ENCODE measurements around the gene TOMT.

DNA sequence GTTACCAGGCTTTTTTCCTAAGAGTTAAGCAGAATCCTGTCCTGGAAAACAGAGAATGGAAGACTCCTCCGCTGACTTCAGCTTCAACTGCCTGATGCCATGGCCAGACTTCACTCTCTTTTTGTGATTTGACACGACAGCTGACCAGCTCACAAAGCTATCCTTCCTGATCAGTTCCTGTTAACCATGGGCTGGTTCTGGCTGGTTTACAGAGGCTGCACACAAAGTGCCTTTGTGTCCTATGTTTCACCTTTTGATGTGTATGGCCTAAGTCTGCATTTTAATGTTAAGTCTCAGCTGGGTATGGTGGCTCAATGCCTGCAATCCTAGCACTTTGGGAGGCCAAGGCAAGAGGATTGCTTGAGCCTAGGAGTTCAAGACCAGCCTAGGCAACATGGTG is 40.9 kb downstream of the TOMT start:
- TF ChIP-seq ZFP3 (CRISPR knock-in tag; IDR thresholded peaks at IDR 0.05) (no peak), PPARA (CRISPR knock-in tag; IDR thresholded peaks at IDR 0.05; ENCODE audit: borderline replicate concordance) (no peak), ZFP30 (CRISPR knock-in tag; IDR thresholded peaks at IDR 0.05) (no peak), TOX (CRISPR knock-in tag; IDR thresholded peaks at IDR 0.05; ENCODE audit: borderline replicate concordance) (no peak), OSR1 (CRISPR knock-in tag; IDR thresholded peaks at IDR 0.05) (no peak), RARB (CRISPR knock-in tag; IDR thresholded peaks at IDR 0.05) (no peak), ARNTL (CRISPR knock-in tag; IDR thresholded peaks at IDR 0.05; ENCODE audit: borderline replicate concordance, low read depth) (no peak), TCF4 (CRISPR knock-in tag; IDR thresholded peaks at IDR 0.05; ENCODE audit: borderline replicate concordance) (no peak), ZC3H10 (CRISPR knock-in tag; IDR thresholded peaks at IDR 0.05) (no peak)
- TF ChIP-seq, protein P1, sequence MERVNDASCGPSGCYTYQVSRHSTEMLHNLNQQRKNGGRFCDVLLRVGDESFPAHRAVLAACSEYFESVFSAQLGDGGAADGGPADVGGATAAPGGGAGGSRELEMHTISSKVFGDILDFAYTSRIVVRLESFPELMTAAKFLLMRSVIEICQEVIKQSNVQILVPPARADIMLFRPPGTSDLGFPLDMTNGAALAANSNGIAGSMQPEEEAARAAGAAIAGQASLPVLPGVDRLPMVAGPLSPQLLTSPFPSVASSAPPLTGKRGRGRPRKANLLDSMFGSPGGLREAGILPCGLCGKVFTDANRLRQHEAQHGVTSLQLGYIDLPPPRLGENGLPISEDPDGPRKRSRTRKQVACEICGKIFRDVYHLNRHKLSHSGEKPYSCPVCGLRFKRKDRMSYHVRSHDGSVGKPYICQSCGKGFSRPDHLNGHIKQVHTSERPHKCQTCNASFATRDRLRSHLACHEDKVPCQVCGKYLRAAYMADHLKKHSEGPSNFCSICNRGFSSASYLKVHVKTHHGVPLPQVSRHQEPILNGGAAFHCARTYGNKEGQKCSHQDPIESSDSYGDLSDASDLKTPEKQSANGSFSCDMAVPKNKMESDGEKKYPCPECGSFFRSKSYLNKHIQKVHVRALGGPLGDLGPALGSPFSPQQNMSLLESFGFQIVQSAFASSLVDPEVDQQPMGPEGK (CRISPR knock-in tag; IDR thresholded peaks at IDR 0.05; ENCODE audit: borderline replicate concordance), result no peak
- TF ChIP-seq, protein P2, sequence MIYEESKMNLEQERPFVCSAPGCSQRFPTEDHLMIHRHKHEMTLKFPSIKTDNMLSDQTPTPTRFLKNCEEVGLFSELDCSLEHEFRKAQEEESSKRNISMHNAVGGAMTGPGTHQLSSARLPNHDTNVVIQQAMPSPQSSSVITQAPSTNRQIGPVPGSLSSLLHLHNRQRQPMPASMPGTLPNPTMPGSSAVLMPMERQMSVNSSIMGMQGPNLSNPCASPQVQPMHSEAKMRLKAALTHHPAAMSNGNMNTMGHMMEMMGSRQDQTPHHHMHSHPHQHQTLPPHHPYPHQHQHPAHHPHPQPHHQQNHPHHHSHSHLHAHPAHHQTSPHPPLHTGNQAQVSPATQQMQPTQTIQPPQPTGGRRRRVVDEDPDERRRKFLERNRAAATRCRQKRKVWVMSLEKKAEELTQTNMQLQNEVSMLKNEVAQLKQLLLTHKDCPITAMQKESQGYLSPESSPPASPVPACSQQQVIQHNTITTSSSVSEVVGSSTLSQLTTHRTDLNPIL (CRISPR knock-in tag; IDR thresholded peaks at IDR 0.05; ENCODE audit: low read depth), result no peak

Measured in SK-N-SH treated with all-trans-retinoic acid at 6 μM for 48 hours (cell line).